HepG2 (cell line): ENCODE results near the gene RECK. TPM values are rescaled to one million over a fixed set of nuclear protein-coding genes. Genes with fewer than 3 reads are reported as not detected.

Source experiments
- ATAC-seq: fragments of 200-7000 bp; cut with Tn5 transposase; 3 replicates; pipeline ENCODE4 v1.9.1; 2020; ENCODE audit warnings: mild to moderate bottlenecking, moderate library complexity
- BruUV-seq: library from RNA; stranded (reverse); fragments of 400-500 nt; replicated peaks from 2 replicates; lab custom pipeline; 2021; lab: Mats Ljungman, UMichigan
- CTCF ChIA-PET: fragments of 300-600 bp; formaldehyde crosslinking; extraction: SDS; loops from one replicate; lab custom pipeline; 2021; ENCODE audit warnings: low total read pairs, inconsistent platforms, low intra/inter-chr PET ratio; lab: Yijun Ruan, JAX
- POLR2A ChIA-PET: fragments of 350-600 bp; sonication (Branson Sonifier 250); formaldehyde crosslinking; loops from one replicate; lab custom pipeline; 2020; ENCODE audit warnings: antibody characterized with exemption, inconsistent platforms; lab: Yijun Ruan, JAX
- DNase-seq: peaks from one replicate; pipeline ENCODE4 v3.0.0-alpha.2; 2015; ENCODE audit warnings: low spot score
- FAIRE-seq: peaks from 3 replicates; lab custom pipeline; 2011; peaks lifted over from hg19 to GRCh38; lab: Jason Lieb, UNC
- H2AFZ ChIP-seq: one replicate; pipeline ENCODE4 v1.6.1; 2011; ENCODE audit warnings: low read length, inconsistent platforms
- H3K27ac ChIP-seq: fragments of 300-600 bp; 3 replicates; pipeline ENCODE4 v1.8.0; 2011; ENCODE audit warnings: mixed run types, mild to moderate bottlenecking, mixed read lengths, low read length, inconsistent platforms; ENCODE audit not compliant: insufficient read depth; ENCODE audit errors: extremely low read length
- H3K27me3 ChIP-seq, 2 experiments: fragments of 200-600 bp in 1 of 2; 2 replicates in 1 of 2; 3 replicates in 1 of 2; pipeline versions ENCODE4 v1.6.0 to v1.8.0; 2011; ENCODE audit warnings: low read length in 2 of 2, mild to moderate bottlenecking in 2 of 2, moderate library complexity in 2 of 2, inconsistent platforms in 1 of 2; ENCODE audit not compliant: insufficient read depth in 2 of 2, control insufficient read depth in 1 of 2
- H3K36me3 ChIP-seq, 2 experiments: fragments of 200-600 bp in 1 of 2; replicated peaks in 1 of 2; 2 replicates in 1 of 2; 3 replicates in 1 of 2; pipeline versions ENCODE4 v1.5.1 to v1.8.0; 2011; ENCODE audit warnings: low read length in 2 of 2, inconsistent platforms in 1 of 2; ENCODE audit not compliant: insufficient read depth in 2 of 2, control insufficient read depth in 1 of 2
- H3K4me1 ChIP-seq: 2 replicates; pipeline ENCODE4 v1.5.1; 2012; ENCODE audit warnings: low read length, inconsistent platforms; ENCODE audit not compliant: insufficient read depth
- H3K4me2 ChIP-seq: 2 replicates; pipeline ENCODE4 v1.6.0; 2011; ENCODE audit warnings: low read depth, low read length, inconsistent platforms
- H3K4me3 ChIP-seq, 3 experiments: fragments of 200-600 bp in 1 of 3; sonication (generic), shearing (Covaris generic) in 1 of 3; replicated peaks in 1 of 3; 2 replicates each; pipeline ENCODE4 v1.5.1; 2011 to 2016; ENCODE audit warnings: low read length in 3 of 3, inconsistent platforms in 2 of 3, low read depth in 2 of 3, mild to moderate bottlenecking in 2 of 3, control low read depth in 1 of 3, mixed read lengths in 1 of 3; ENCODE audit not compliant: insufficient read depth in 1 of 3
- H3K79me2 ChIP-seq: one replicate; pipeline ENCODE4 v1.6.1; 2011; ENCODE audit warnings: low read length, inconsistent platforms; ENCODE audit not compliant: insufficient read depth
- H3K9ac ChIP-seq: 2 replicates; pipeline ENCODE4 v1.6.0; 2011; ENCODE audit warnings: mild to moderate bottlenecking, low read depth, low read length, inconsistent platforms; ENCODE audit not compliant: insufficient read depth
- H3K9me3 ChIP-seq: 2 replicates; pipeline ENCODE4 v1.5.1; 2012; ENCODE audit warnings: mild to moderate bottlenecking, low read length
- H4K20me1 ChIP-seq: 2 replicates; pipeline ENCODE4 v1.6.0; 2011; ENCODE audit warnings: inconsistent platforms, mild to moderate bottlenecking, low read length, moderate library complexity; ENCODE audit not compliant: insufficient read depth
- FOXO4 ChIP-seq: sonication (generic); formaldehyde crosslinking; conservative IDR thresholded peaks from 2 replicates; pipeline ENCODE4 v1.8.1; 2023; ENCODE audit warnings: missing genetic modification reagents
- HDAC1 ChIP-seq: sonication (generic); formaldehyde crosslinking; IDR thresholded peaks from 2 replicates; pipeline ENCODE4 v1.5.1; 2020; ENCODE audit warnings: mild to moderate bottlenecking, missing genetic modification reagents
- IKZF4 ChIP-seq: sonication (generic); formaldehyde crosslinking; IDR thresholded peaks from 2 replicates; pipeline ENCODE4 v1.5.1; 2020; ENCODE audit warnings: borderline replicate concordance, mild to moderate bottlenecking, low read depth, missing genetic modification reagents; ENCODE audit errors: not compliant biosample characterization
- NCOR1 ChIP-seq: fragments of 200-600 bp; sonication (generic); IDR thresholded peaks from 2 replicates; pipeline ENCODE4 v1.7.0; 2017; ENCODE audit warnings: antibody characterized with exemption, low read length, borderline replicate concordance
- NFKB2 ChIP-seq: sonication (generic); formaldehyde crosslinking; IDR thresholded peaks from 2 replicates; pipeline ENCODE4 v1.4.0; 2020; ENCODE audit warnings: missing genetic modification reagents, borderline replicate concordance
- SETDB1 ChIP-seq: sonication (generic); formaldehyde crosslinking; IDR thresholded peaks from 2 replicates; pipeline ENCODE4 v1.5.1; 2020; ENCODE audit warnings: missing genetic modification reagents, mild to moderate bottlenecking, borderline replicate concordance
- ZNF431 ChIP-seq: sonication (generic); formaldehyde crosslinking; IDR thresholded peaks from 2 replicates; pipeline ENCODE4 v1.9.0; 2022; ENCODE audit warnings: missing genetic modification reagents, low read depth, mild to moderate bottlenecking, borderline replicate concordance
- WGBS: methylation state at CpG from one replicate; pipeline ENCODE4 v1.1.6; 2017; ENCODE audit warnings: low lambda C conversion rate; 5-methylcytosine and 5-hydroxymethylcytosine counted together
- in situ Hi-C: cut with HindIII; loops from 2 replicates; pipeline ENCODE4 v1.10.0; 2017; ENCODE audit warnings: low pct_unique_long_range_greater_than_20kb; ENCODE audit not compliant: extremely low pct_ligation_motif_present
- intact Hi-C: fragments of 100-400 bp; cut with micrococcal nuclease; formaldehyde crosslinking; loops from one replicate; pipeline ENCODE4 v1.10.0; 2022; ENCODE audit not compliant: unreplicated experiment
- polyA plus RNA-seq, 8 experiments: library from polyadenylated mRNA; depleted of rRNA in 3 of 8; stranded (reverse) in 7 of 8; unstranded in 1 of 8; fragments of >200 nt; fragmentation: Illumina TruSeq in 4 of 8; extraction: Trizol in 4 of 8; gene quantifications; 2 replicates each; pipeline versions ENCODE4 v1.2.1 to v1.2.3, GENCODE V29; 2011 to 2016; ENCODE audit warnings: low read depth in 4 of 8, missing spikeins in 1 of 8, mixed read lengths in 1 of 8; ENCODE audit not compliant: insufficient read depth in 1 of 8
- total RNA-seq, 5 experiments: library from RNA; depleted of rRNA; stranded (reverse); fragments of >200 nt; fragmentation: Illumina TruSeq; extraction: Trizol; gene quantifications; 2 replicates each; pipeline ENCODE4 v1.2.3, GENCODE V29; 2016; ENCODE audit warnings: low read depth in 1 of 5
- TF ChIP-seq, protein P1 (sequence below): sonication (generic); formaldehyde crosslinking; IDR thresholded peaks from 2 replicates; pipeline ENCODE4 v1.8.0; 2022; ENCODE audit warnings: missing genetic modification reagents, mild to moderate bottlenecking, borderline replicate concordance

RECK gene
- total and polyA plus RNA-seq, 2 of the 13 experiments (the other 11 are each of a cell fraction or from before 2014, with no cell fraction given) = 3.1 to 4.8 TPM

GRCh38 chr9:36162211-36162738, 125.6 kb downstream of the RECK start:
- H3K9me3 ChIP-seq = no peaks in the 10 kb centered on the region
- BruUV-seq = no TSS peak
- peaks cover 9% of the 10 kb centered on the region; the same call in 1 of the 2 replicates for H3K4me1 ChIP-seq
- no peaks in the 10 kb centered on the region for H3K36me3 ChIP-seq
- peaks cover 1 to 12% of the 10 kb centered on the region in 2 experiments; a peak in 1 of 5 replicates for H3K27me3 ChIP-seq
- POLR2A ChIA-PET = no interaction called here
- no peak overlapping the region for H2AFZ ChIP-seq
- H3K4me3 ChIP-seq = no peak overlapping the region
- intact Hi-C loops (no loop called here), in situ Hi-C loops (no loop called here)
- FAIRE-seq = no peak
- ATAC-seq = no peak
- 69% methylated on average over 15 of the region's 17 CpGs for WGBS
- H3K79me2 ChIP-seq = no peaks in the 10 kb centered on the region
- H3K27ac ChIP-seq = no peak overlapping the region
- no peak overlapping the region for H3K9ac ChIP-seq
- no peak for TF ChIP-seq FOXO4
- no peak for TF ChIP-seq IKZF4 (CRISPR knock-in tag)
- no peak for TF ChIP-seq NFKB2 (CRISPR knock-in tag)
- TF ChIP-seq ZNF431 = no peak
- TF ChIP-seq, protein P1, sequence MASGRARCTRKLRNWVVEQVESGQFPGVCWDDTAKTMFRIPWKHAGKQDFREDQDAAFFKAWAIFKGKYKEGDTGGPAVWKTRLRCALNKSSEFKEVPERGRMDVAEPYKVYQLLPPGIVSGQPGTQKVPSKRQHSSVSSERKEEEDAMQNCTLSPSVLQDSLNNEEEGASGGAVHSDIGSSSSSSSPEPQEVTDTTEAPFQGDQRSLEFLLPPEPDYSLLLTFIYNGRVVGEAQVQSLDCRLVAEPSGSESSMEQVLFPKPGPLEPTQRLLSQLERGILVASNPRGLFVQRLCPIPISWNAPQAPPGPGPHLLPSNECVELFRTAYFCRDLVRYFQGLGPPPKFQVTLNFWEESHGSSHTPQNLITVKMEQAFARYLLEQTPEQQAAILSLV = no peak
- TF ChIP-seq NCOR1 = no peak
- no peak for TF ChIP-seq SETDB1 (CRISPR knock-in tag)
- no peak for TF ChIP-seq HDAC1 (CRISPR knock-in tag)
- TF ChIP-seq, all 625 proteins: peak for 0
- H3K4me2 ChIP-seq = no peak overlapping the region
- CTCF ChIA-PET = no interaction called here
- H4K20me1 ChIP-seq = no peaks in the 10 kb centered on the region
- DNase-seq = no peak
